Iris pigment epithelial cell (primary cell): ENCODE measurements around the gene PTPN2.

Experiments used
- DNase-seq: peaks from one replicate; pipeline ENCODE4 v3.0.0-alpha.2; 2011; ENCODE audit warnings: low read depth

PTPN2 gene

DNA sequence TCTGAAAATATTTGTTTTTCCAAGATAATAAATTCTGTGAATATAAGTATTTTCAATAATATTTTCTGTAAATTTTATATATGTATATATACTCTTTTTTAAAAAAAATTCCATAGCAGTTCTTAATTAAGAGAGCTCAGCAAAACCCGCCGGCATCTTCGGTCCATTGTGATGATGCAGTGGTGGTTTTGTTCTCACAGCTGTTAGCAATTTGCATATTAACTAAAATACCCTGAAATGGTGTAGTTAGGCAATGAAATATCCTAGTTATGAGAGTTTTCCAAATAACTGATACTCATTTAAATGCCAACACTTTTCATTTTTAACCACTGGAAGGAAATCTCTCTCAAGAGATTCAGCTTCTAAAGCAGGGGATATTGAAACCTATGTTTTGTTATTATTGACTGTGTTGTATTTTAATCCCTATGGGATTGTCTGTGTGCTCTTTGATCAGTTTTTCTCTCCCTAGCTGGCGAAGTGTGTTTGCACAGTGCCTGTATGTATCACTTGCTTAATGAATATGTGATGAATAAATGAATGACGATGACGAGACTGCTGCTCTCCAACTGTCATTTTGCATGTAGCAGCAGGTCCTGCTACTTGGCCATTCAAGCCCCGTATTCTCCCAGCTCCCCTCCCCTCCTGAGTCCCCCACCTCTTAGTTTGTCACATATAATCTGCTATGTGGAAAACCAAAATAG, 138.8 kb downstream of the PTPN2 start:
- no peak for DNase-seq

DNA sequence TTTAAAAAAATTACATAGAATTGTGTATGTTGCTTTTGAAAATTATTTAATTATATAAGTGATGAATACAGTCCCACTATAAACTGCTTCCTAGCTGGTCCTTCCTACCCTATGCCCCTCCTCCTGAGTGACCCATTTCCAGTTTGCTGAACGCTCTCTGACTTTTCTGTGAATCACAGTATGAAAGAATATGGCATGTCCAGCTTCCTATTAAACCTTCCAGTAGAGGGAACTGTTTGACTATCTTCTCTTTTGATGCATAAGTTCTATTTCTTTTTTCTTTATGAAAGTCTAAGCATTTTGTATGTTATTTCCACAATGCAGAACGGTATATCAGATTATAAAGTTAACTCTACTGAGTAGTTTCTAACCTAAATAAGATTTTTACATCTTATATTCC, 139.9 kb downstream of the PTPN2 start:
- DNase-seq, result peak; percentile 81

DNA sequence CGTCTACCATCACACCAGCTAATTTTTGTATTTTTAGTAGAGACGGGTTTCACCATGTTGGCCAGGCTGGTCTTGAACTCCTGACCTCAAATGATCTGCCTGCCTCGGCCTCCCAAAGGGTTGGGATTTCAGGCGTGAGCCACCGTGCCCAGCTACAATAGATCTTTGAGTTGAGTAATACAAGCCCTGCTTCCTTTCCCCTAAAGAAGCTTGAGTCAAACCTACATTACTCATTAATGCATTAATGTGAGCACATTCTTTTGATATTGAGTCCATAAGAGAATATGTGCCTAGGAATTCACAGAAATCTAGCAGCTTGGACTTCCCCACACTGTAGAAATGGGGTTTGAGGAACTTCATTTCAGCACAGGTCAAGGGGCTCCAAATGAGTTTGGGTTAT, 141.6 kb downstream of the PTPN2 start:
- DNase-seq, result peak; percentile 90
